Stimulated activated CD8-positive, alpha-beta memory T cell treated with anti-CD3 and anti-CD28 coated beads, Interleukin-7, amount 100 ng/mL, for 48 hours (primary cell): ENCODE data around the gene TMTC2.
"Not testable (repeated sequence)": the region's sequence is repeated elsewhere in the genome, so short reads cannot be mapped to it uniquely, and the experiment has no call there.

Experiments used
- DNase-seq, 2 donors: peaks; one replicate each; pipeline ENCODE4 v3.0.0-alpha.2; 2020; ENCODE audit warnings: low read depth in 1 of 2; ENCODE audit errors: extremely low read depth in 1 of 2

The TMTC2 gene

DNA sequence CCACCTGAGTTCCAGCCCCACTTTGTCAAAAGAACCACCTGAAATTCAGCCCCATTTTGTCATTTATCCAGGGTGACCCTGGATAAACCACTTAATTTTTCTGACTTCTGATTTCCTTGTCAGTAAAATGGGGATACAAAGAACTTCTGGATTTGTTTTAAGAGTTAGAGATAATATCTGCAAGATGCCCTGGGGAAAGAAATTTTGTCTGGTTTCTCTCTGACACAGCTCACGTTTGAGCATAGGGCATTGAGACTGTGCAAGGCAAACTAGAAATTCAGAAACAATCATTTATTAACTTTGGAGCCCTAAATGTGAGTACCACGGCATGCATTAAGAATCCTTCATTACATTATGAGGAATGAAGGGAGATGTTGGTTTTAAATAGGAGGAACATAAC, 37.2 kb downstream of the TMTC2 start:
- DNase-seq, result no peak

DNA sequence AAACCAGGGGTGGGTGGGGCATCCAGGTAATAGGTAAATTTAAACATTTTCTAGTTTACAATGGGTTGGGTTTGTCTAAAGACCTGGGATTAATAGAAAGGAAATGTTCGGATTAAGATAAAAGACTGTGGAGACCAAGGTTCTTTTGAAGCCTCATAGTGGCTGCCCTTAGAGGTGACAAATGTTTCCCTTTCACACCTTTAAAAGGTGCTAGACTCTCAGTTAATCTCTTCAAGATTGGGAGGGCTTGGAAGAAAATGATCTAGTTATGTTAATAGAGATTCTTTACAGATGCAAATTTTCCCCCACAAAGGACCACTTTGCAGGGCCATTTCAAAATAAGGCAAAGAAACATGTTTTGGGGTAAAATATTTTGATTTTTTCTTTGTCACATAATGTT, 39.0 kb downstream of the TMTC2 start:
- no peak for DNase-seq

GRCh38 chr12:82727886-82728285, 41.2 kb downstream of the TMTC2 start:
- DNase-seq, result no peak

DNA sequence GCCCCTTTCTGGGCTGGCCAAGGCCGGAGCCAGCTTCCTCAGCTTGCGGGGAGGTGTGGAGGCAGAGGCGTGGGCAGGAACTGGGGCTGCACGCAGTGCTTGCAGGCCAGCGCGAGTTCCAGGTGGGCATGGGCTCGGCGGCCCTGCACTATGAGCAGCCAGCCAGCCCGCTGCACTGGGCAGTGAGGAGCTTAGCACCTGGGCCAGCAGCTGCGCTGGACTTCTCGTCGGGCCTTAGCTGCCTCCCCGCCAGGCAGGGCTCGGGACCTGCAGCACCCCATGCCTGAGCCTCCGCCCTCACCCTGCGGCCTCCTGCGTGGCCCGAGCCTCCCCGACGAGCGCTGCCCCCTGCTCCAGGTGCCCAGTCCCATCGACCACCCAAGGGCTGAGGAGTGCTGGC, 42.0 kb downstream of the TMTC2 start:
- DNase-seq, result no peak

DNA sequence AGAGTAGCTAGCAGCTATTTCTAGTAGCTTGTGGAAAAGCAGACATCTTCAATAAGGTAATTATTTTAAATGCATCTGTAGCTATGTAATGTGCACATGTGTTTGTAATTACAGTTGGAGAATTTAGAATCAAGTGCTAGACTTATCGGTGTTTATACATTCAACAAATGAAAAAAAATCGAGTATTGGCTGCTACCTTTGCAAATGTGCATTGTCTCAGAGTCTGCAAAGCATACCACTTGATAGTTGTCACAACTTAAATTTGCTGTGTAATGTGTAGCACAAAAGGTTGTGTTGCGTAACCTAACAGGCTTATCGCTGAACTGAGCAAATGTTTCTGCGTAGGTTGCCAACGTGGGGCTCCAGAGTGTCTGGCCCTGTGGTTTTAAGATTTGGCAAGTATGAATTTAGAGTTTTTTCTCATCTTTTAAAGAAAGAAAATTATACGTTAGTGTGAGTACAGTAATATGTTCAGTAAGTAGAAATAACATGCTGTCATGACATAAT, 44.3 kb downstream of the TMTC2 start:
- DNase-seq, result no peak

DNA sequence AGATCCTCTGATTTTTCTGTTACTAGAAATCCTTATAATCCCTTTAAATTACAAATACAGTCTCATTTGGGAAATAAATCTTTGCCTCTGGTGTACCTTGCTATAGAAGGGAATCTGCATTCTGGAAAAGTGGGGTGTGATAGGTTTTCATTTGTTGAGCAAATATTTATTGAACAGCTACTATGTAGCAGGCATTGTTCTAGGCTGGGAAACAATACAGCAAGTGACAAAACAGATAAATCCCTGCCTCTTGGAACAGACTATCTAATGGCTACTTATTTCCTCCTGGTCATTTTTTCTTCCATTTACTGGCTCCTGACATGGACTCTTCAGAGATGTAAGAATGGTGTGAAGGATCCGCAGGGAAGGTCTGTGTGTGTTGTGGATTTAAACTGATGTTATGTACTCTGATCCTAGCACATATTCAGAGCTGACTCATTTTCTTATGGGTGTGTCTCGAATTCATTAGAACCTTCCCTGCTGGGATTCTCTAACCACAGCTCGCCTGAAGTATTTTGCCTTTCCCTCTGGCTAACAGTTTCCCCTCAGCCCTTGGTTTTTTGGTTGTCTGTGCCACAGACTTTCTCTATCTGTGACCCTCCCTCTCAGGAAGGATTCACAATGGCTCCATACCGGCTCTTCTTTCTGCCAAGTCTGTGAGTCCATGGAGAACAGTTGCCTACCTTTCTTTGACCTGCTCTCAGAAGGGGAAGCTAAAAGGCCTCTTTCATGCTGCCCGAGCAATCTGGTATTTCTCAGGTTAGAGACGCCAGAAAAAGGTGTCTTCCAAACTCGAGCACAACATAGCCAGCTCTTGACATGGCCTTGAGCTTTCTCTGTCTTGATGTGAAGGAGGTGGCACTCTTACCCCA, 53.7 kb downstream of the TMTC2 start:
- no peak for DNase-seq

GRCh38 chr12:82745063-82745674, 58.5 kb downstream of the TMTC2 start:
- DNase-seq, result no peak

DNA sequence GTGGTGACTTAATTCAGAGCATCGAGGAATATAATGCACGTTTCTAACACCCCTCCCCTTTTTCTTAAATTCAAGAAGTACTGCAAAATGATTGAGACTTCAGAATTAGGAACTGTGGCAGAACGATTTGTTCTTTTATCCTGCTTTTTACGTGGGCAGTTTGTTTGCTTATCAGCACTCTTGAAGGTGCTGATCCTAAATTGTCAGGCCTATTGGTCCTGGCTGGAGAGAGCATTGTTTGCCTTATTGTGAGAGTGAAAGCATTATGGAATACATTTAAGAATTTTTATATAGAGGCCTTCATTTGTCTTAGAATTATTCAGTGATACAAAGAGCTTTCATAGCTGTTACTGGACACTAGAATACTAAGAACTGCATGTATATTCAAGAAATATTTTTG, 59.1 kb downstream of the TMTC2 start:
- no peak for DNase-seq

DNA sequence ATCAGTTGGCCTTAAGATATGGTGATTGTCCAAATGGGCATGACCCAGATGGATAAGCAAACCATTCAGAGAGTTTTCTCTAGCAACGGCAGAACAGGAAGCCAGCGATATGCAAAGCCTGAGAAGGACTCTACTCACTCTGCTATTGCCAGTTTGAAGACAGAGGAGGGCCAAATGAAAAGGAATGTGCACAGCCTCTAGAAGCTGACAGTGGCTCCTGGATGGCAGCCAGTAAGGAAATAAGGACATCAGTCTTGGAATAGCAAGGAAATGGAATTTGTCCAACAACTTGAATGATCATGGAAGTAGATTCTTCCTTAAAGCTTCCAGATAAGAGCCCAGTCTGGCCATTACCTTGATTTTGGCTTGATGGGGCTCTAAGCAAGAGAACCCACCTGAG, 60.0 kb downstream of the TMTC2 start:
- DNase-seq, result no peak

GRCh38 chr12:82749015-82749414, 62.3 kb downstream of the TMTC2 start:
- no peak for DNase-seq

- no peak for DNase-seq
Measured at GRCh38 chr12:82754856-82755255, 68.2 kb downstream of the TMTC2 start.

DNA sequence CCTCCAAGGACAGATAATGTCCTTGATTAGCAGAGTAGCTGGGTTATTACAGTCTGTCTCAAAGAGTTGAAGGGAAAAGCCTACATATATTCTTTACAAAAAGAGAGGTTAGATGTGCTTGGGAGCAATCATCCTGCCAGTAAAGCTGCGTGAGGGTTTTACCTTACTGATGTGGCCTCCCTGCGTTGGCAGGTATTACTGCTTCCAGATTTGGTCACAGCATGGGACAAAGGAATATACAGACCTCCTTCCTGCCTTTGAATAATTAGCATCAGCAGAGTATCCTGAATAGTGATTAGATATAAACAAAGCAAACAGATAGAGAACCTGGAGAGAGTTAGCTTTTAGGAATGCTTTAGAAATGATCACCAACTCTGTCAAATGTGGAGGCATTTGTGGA, 69.6 kb downstream of the TMTC2 start:
- DNase-seq, result no peak

DNA sequence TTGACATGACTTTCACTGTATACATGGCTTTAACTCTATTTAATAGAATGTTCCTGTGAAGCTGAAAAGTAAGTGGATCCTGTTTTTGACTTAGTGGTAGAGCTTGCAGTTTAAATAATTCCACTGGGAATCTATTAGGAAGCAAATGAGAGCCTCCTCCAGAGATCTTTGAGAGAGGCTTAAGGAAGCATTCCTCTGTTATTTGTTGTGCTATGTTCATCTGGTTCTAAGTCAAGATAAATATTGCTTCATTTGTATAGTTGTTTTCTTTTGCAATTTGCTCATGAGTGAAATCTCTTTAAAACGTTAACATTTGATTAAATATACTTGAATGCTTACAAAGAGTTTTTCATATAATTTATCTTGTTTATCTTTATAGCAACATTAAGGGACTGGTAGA, 70.4 kb downstream of the TMTC2 start:
- no peak for DNase-seq

- no peak for DNase-seq
Measured at GRCh38 chr12:82757656-82758055, 71.0 kb downstream of the TMTC2 start.

- no peak for DNase-seq
Measured at GRCh38 chr12:82758749-82759330, 72.1 kb downstream of the TMTC2 start.

GRCh38 chr12:82760423-82760822, 73.7 kb downstream of the TMTC2 start:
- no peak for DNase-seq

GRCh38 chr12:82765206-82765605, 78.5 kb downstream of the TMTC2 start:
- DNase-seq, result not testable (repeated sequence)

DNA sequence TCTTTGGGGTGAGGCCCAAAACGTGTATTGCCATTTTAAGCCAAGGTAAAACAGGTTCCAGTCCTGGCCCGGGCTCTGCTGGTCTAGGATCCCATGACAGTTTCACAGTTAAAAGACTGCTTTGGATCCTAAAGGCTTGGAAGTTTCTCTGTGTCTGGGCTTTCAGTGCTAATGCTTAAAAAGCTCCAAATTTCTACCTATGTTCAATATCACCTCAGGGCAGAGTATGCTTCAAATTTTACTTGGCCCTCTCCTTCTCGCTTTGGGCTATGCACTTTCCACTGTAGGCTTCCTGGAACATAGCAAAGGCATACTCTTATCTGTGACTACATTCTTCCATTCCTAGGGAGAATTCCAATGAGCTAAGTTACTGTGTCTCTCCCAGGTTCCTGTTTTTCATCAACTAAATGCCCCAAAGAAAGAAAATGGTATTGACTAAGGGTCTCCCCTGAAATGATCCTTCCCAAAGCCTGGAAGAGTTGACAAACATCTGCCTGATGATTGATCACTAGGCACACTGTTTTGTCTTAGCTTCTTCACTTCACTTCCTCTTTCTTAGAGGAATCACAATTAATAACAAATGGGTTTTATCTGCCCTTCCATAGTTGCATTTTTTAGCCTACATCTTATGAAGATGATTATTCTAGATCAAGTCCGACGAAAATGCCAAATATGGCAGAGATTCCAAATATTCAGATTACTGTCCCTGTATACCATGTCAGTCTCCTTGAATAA, 79.4 kb downstream of the TMTC2 start:
- DNase-seq, result no peak

DNA sequence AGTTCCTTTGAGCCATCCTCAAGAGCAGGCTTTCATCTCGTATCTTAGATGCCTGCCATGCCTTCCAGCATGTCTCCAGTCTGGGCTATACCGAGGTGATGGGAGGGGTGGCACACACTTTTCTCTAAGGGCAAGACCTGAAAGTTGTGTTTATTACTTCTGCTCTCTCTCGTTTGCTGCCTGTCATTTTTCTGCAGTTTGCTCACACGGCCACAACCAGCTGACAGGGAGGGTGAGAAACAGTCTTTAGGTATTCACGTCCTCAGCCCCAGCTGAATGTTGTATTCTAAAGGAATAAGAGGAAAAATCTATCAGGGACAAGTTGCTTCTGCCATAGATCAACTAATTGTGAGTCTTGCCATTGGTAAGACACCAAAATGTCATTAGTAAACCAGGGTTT, 88.0 kb downstream of the TMTC2 start:
- no peak for DNase-seq

- no peak for DNase-seq
Measured at GRCh38 chr12:82780517-82780916, 93.8 kb downstream of the TMTC2 start.

DNA sequence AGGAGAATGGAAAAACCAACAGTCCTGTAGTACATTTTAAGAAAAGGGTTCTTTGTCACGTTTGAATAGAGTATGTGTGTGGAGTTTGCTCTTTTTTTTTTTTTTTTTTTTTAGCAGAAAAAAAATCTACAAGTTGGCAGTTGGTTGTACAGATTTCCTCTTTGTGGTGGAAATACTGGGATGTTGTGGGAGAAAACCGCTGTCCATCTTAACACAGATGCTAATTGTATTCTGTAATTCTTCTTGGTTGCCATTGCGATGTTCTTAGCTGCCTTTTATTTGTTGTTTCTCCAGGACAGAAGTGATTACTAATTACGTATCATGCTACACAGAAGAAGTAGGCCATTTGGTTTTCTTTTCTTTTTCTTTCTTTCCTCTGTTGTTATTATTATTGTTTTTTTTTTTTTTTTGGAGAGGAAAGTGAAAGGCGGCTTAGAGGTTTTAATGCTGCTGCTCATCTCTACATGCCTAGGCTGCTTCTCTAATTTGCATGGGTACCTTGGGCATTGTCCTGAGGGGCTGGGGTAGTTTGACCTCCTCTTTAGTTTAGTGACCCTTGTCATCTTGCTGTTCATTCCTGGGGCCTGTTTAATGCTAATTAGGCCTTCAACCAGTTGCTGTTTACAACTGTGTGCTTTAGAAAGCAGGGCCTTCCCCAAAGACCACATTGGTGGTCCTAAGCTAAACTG, 94.7 kb downstream of the TMTC2 start:
- DNase-seq, result no peak
